Stomach (tissue), 9 donors: Measurements from ENCODE around the gene MAPRE2. TPM values are rescaled to one million over a fixed set of nuclear protein-coding genes. Genes with fewer than 3 reads are reported as not detected.

Experiments used
- DNase-seq, 2 donors: peaks; one replicate each; pipeline versions ENCODE4 v3.0.0 to v3.0.0-alpha.2; 2013 to 2019
- H3K27ac ChIP-seq, 5 donors: fragments of 200-600 bp in 4 of 5; sonication (generic) in 4 of 5; one replicate each; pipeline ENCODE4 v1.5.1; 2013 to 2019; ENCODE audit warnings: mild to moderate bottlenecking in 1 of 5, moderate library complexity in 1 of 5
- H3K27me3 ChIP-seq, 3 donors: fragments of 200-600 bp; sonication (generic); one replicate each; pipeline ENCODE4 v1.5.1; 2017 to 2019; ENCODE audit warnings: mixed run types in 1 of 3
- H3K36me3 ChIP-seq, 4 donors: fragments of 200-600 bp; sonication (generic); 1 replicate in 3 of 4; 2 replicates in 1 of 4; pipeline ENCODE4 v1.5.1; 2016 to 2019
- H3K4me1 ChIP-seq, 4 donors: fragments of 200-600 bp; sonication (generic); one replicate each; pipeline ENCODE4 v1.5.1; 2016 to 2019
- H3K4me3 ChIP-seq, 4 donors: fragments of 200-600 bp; sonication (generic) in 3 of 4; one replicate each; pipeline ENCODE4 v1.5.1; 2016 to 2019; ENCODE audit warnings: mild to moderate bottlenecking in 1 of 4
- H3K9me3 ChIP-seq, 4 donors: fragments of 200-600 bp; sonication (generic); one replicate each; pipeline ENCODE4 v1.5.1; 2016 to 2019
- EP300 ChIP-seq: sonication (generic); formaldehyde crosslinking; IDR thresholded peaks from one replicate; pipeline ENCODE4 v1.6.1; 2017; ENCODE audit warnings: antibody characterized with exemption
- POLR2A ChIP-seq, 4 donors: fragments of 450-650 bp; IDR thresholded peaks; one replicate each; pipeline ENCODE4 v1.6.1; 2016; ENCODE audit warnings: antibody characterized with exemption in 4 of 4, control low read depth in 2 of 4, mild to moderate bottlenecking in 1 of 4, moderate library complexity in 1 of 4
- POLR2AphosphoS5 ChIP-seq, 3 donors: sonication (generic); formaldehyde crosslinking; IDR thresholded peaks; one replicate each; pipeline ENCODE4 v1.6.1; 2016; ENCODE audit warnings: antibody characterized with exemption in 3 of 3
- WGBS, 5 donors: extraction: QIAGEN DNeasy Blood & Tissue Kit in 3 of 5; methylation state at CpG; one replicate each; pipeline versions ENCODE4 v1.1.5 to v1.1.7; 2013 to 2018; 5-methylcytosine and 5-hydroxymethylcytosine counted together
- intact Hi-C: fragments of 100-400 bp; cut with DNase I; formaldehyde crosslinking; loops from one replicate; pipeline ENCODE4 v1.15.1; 2023; ENCODE audit warnings: low total_unique reads
- polyA plus RNA-seq, 3 donors: library from polyadenylated mRNA; stranded (reverse); fragments of 200-250 nt; gene quantifications; one replicate each; pipeline ENCODE4 v1.2.3, GENCODE V29; 2013
- total RNA-seq, 5 donors: library from RNA; depleted of rRNA; stranded (reverse); fragments of >200 nt; gene quantifications; one replicate each; pipeline versions ENCODE4 v1.1.0 to v1.2.3, GENCODE V29; 2014 to 2016
- TF ChIP-seq, protein P1 (sequence below), 7 experiments: fragments of 450-650 bp in 4 of 7; fragments of 200-600 bp in 3 of 7; sonication (generic) in 3 of 7; IDR thresholded peaks; one replicate each; pipeline ENCODE4 v1.5.1; 2016 to 2019; ENCODE audit warnings: antibody characterized with exemption in 7 of 7, control low read depth in 2 of 7, mild to moderate bottlenecking in 1 of 7
- donor health status: healthy with polysubstance abuse.
- donor health status: Bipolar disorder and iron deficiency.
- donor health status: healthy.

MAPRE2 gene
- total and polyA plus RNA-seq, 8 donors: 7.4 to 258 (median 24.2) TPM

DNA sequence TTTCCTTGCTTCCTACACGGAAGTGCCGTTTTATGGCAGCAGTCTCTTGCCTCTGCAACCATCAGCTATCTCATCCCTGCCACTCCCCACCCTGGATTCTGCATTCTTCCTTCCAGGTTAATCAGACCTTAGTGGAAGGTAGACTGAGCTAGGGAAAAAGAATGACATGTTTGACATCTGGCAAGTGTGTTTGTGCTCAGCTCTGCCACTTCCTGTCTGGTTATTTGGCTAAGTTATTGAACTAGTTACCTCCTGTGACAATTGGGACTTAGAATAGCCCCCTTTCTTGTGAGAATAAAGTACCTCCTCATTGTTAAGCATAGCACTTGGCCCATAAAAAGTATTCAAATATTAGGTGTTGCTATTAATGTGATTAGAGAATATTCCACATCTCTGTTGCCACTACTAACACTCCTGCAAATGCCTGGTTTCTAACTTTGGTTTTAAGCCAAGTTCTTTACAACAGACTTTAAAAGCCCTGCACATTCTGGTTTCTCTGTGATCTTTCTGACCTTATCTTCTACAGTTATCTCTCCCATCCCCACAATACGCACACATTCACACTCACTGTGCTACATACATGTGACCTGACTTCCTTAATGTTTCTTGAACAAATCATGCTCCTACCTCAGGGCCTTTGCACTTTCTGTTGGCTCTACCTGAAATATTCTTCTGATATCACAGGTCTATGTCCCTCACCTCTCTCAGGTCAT, 10.8 kb upstream of the MAPRE2 start:
- intact Hi-C loops: no loop called here
- no peaks in the 10 kb centered on the region for H3K27me3 ChIP-seq
- H3K36me3 ChIP-seq: no peaks in the 10 kb centered on the region
- TF ChIP-seq, protein P1, sequence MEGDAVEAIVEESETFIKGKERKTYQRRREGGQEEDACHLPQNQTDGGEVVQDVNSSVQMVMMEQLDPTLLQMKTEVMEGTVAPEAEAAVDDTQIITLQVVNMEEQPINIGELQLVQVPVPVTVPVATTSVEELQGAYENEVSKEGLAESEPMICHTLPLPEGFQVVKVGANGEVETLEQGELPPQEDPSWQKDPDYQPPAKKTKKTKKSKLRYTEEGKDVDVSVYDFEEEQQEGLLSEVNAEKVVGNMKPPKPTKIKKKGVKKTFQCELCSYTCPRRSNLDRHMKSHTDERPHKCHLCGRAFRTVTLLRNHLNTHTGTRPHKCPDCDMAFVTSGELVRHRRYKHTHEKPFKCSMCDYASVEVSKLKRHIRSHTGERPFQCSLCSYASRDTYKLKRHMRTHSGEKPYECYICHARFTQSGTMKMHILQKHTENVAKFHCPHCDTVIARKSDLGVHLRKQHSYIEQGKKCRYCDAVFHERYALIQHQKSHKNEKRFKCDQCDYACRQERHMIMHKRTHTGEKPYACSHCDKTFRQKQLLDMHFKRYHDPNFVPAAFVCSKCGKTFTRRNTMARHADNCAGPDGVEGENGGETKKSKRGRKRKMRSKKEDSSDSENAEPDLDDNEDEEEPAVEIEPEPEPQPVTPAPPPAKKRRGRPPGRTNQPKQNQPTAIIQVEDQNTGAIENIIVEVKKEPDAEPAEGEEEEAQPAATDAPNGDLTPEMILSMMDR (IDR thresholded peaks at IDR 0.05): no peak
- TF ChIP-seq EP300 (no peak), POLR2AphosphoS5 (IDR thresholded peaks at IDR 0.05) (no peak), POLR2A (IDR thresholded peaks at IDR 0.05) (no peak)
- H3K4me1 ChIP-seq: peaks cover 7 to 32% (median 21%) of the 10 kb centered on the region in 4 donors
- DNase-seq: no peak
- H3K4me3 ChIP-seq: peak overlapping the region in 3 of 4 donors; percentile 6 to 33 (median 28)
- peak overlapping the region in 4 of 5 donors; percentile 32 to 76 (median 60) for H3K27ac ChIP-seq
- no peaks in the 10 kb centered on the region for H3K9me3 ChIP-seq
- WGBS, 5 donors: 24 to 34% (median 27%) methylated on average over 3 of the region's 3 CpGs

DNA sequence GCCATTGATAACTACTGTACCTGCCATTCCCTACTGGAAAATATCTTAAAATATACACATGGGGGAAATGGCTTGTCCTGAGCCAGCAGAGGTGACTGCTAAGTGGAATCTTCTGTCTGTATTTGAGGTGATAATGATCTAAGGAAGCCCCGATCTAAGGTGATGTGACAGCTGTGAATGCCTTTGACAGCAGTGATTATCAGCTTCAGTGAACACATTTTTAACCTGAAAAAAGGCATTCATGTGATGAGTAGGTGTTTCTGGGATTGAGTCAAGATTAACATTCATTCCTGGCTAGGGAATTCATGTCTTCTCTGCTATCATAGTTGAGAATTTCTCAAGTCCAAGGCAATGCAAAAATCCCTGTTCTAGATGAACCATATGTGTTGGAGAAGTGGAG, 9.1 kb upstream of the MAPRE2 start:
- no peak overlapping the region for H3K27ac ChIP-seq
- TF ChIP-seq POLR2AphosphoS5 (IDR thresholded peaks at IDR 0.05) (no peak), POLR2A (IDR thresholded peaks at IDR 0.05) (no peak), EP300 (no peak)
- TF ChIP-seq, protein P1 (IDR thresholded peaks at IDR 0.05): no peak
- WGBS, 5 donors: 69 to 83% (median 75%) methylated on average over 1 of the region's 1 CpG

DNA sequence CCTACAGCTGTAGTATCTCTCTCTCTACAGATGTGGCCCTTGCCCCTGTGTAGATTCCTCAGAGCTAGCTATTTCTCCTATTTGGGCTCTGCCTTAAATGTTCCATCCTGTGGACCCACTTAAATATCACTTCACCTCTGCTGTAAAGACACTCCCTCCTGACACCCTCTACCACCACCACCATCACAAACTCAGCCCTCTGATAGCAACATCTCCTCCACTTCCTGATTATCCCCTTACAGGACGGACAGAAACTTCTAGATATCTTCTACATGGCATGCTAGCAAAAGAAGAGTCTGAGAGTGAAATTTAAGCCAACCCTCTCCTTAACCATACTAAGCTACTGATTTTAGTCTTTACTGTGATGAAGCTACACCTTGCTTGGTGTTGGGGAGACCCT, 3.2 kb upstream of the MAPRE2 start:
- peak overlapping the region in 1 of 5 donors; percentile 13 for H3K27ac ChIP-seq

More for the DNA sequence above, 9.1 kb upstream of the MAPRE2 start:
- Histone ChIP-seq H3K9me3 (no peaks in the 10 kb centered on the region), H3K4me1 (peaks cover 0 to 20% (median 14%) of the 10 kb centered on the region in 4 donors), H3K36me3 (no peaks in the 10 kb centered on the region), H3K27me3 (no peaks in the 10 kb centered on the region), H3K4me3 (no peak overlapping the region)
- intact Hi-C loops: no loop called here
- DNase-seq: no peak

DNA sequence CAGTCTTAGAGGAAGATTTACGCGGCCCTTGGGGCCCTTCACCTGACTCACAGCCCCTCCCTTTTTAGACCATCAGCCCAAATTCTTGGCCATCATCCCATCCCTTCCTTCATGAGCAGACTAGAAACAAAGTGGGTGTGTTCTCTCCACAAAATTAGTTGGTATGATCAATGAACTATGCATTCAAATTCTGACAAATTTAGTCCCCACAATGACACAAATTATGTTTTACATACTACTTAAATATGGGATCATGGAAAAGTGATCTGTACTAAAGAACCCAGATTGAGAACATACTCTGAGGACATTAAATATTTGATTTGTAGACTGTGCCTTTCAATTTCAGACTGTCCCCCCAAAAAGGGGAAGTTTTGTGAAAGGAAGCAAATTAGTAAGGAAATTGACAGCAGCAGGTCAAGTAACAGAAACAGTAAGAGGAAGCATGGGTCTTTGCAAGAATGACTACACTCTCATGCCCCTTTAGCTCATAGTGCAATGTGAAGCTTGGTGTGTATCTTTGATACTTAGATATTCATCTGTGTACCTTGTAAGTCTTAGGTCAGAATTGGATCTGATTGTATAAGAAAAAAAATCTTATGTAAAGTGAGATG, 2.2 kb upstream of the MAPRE2 start:
- H3K4me3 ChIP-seq: no peak overlapping the region
- TF ChIP-seq EP300: no peak
- TF ChIP-seq, protein P1 (IDR thresholded peaks at IDR 0.05): no peak
- no peak for TF ChIP-seq POLR2A (IDR thresholded peaks at IDR 0.05)
- no peak for TF ChIP-seq POLR2AphosphoS5 (IDR thresholded peaks at IDR 0.05)
- no peak for DNase-seq
- H3K9me3 ChIP-seq: no peaks in the 10 kb centered on the region
- H3K27me3 ChIP-seq: no peaks in the 10 kb centered on the region
- 81 to 90% (median 86%) methylated on average over 2 of the region's 2 CpGs for WGBS, 5 donors
- H3K36me3 ChIP-seq: no peaks in the 10 kb centered on the region
- peak overlapping the region in 3 of 5 donors; percentile 13 to 49 (median 27) for H3K27ac ChIP-seq
- peaks cover 15 to 62% (median 38%) of the 10 kb centered on the region in 4 donors for H3K4me1 ChIP-seq
- intact Hi-C loops: no loop called here

More for the DNA sequence above, 3.2 kb upstream of the MAPRE2 start:
- Histone ChIP-seq H3K4me1 (peaks cover 14 to 52% (median 31%) of the 10 kb centered on the region in 4 donors), H3K4me3 (no peak overlapping the region), H3K27me3 (no peaks in the 10 kb centered on the region), H3K36me3 (no peaks in the 10 kb centered on the region), H3K9me3 (no peaks in the 10 kb centered on the region)
- WGBS, 5 donors: 79 to 97% (median 88%) methylated on average over 1 of the region's 1 CpG
- TF ChIP-seq EP300 (no peak), POLR2A (IDR thresholded peaks at IDR 0.05) (no peak), POLR2AphosphoS5 (IDR thresholded peaks at IDR 0.05) (no peak)
- TF ChIP-seq, protein P1 (IDR thresholded peaks at IDR 0.05): no peak
- intact Hi-C loops: no loop called here
- no peak for DNase-seq
